Naive thymus-derived CD4-positive, alpha-beta T cell (primary cell): Measurements from ENCODE around the gene C5. TPM values are rescaled to one million over a fixed set of nuclear protein-coding genes. Genes with fewer than 3 reads are reported as not detected.
A peak's percentile ranks its signal among the peaks of the same experiment; 100 is the strongest.

Experiments
- ATAC-seq: fragments of 150-1000 bp; cut with Tn5 transposase; 2 replicates; pipeline ENCODE4 v1.10.0; 2021; ENCODE audit warnings: mild to moderate bottlenecking, moderate library complexity
- CTCF ChIA-PET: fragments of 350-600 bp; sonication (Branson Sonifier 250); formaldehyde crosslinking; loops from one replicate; lab custom pipeline; 2021; ENCODE audit warnings: antibody characterized with exemption; lab: Charles Lee
- POLR2A ChIA-PET: fragments of 350-600 bp; sonication (Branson Sonifier 250); formaldehyde crosslinking; loops from one replicate; lab custom pipeline; 2021; ENCODE audit warnings: antibody characterized with exemption, inconsistent platforms; lab: Charles Lee
- DNase-seq, 9 donors: peaks; one replicate each; pipeline versions ENCODE4 v3.0.0 to v3.0.0-alpha.2; 2020 to 2022; ENCODE audit warnings: mixed read lengths in 1 of 9
- H3K27ac ChIP-seq: one replicate; pipeline ENCODE4 v1.7.0; 2013; ENCODE audit warnings: mild to moderate bottlenecking, low read depth, low read length, moderate library complexity
- H3K27me3 ChIP-seq, 2 donors: one replicate each; pipeline ENCODE4 v1.7.0; 2013; ENCODE audit warnings: low read length in 2 of 2, mild to moderate bottlenecking in 2 of 2, moderate library complexity in 2 of 2; ENCODE audit not compliant: control insufficient read depth in 2 of 2, insufficient read depth in 2 of 2
- H3K36me3 ChIP-seq, 3 experiments: 1 replicate in 2 of 3; 2 replicates in 1 of 3; pipeline ENCODE4 v1.7.0; 2013; ENCODE audit warnings: low read length in 3 of 3, mild to moderate bottlenecking in 3 of 3, moderate library complexity in 1 of 3; ENCODE audit not compliant: insufficient read depth in 3 of 3, control insufficient read depth in 2 of 3
- H3K4me1 ChIP-seq, 2 donors: one replicate each; pipeline ENCODE4 v1.7.0; 2013; ENCODE audit warnings: low read length in 2 of 2, mild to moderate bottlenecking in 2 of 2, moderate library complexity in 1 of 2; ENCODE audit not compliant: control insufficient read depth in 2 of 2, insufficient read depth in 2 of 2
- H3K4me3 ChIP-seq: 2 replicates; pipeline ENCODE4 v1.7.0; 2013; ENCODE audit warnings: mild to moderate bottlenecking, low read length
- H3K9me3 ChIP-seq, 3 experiments: 1 replicate in 2 of 3; 2 replicates in 1 of 3; pipeline ENCODE4 v1.7.0; 2013; ENCODE audit warnings: low read length in 3 of 3; ENCODE audit not compliant: control insufficient read depth in 2 of 3
- H3K27ac Mint-ChIP-seq, 9 donors: one replicate each; pipeline ENCODE4 v1.8.0; 2020 to 2022; ENCODE audit warnings: mixed read lengths in 9 of 9, mild to moderate bottlenecking in 8 of 9, moderate library complexity in 5 of 9, inconsistent platforms in 2 of 9
- H3K27me3 Mint-ChIP-seq, 5 donors: one replicate each; pipeline ENCODE4 v1.8.0; 2021 to 2022; ENCODE audit warnings: mixed read lengths in 5 of 5, mild to moderate bottlenecking in 1 of 5
- H3K36me3 Mint-ChIP-seq, 5 donors: one replicate each; pipeline ENCODE4 v1.8.0; 2020 to 2022; ENCODE audit warnings: mixed read lengths in 5 of 5, mild to moderate bottlenecking in 3 of 5, inconsistent platforms in 1 of 5
- H3K4me1 Mint-ChIP-seq, 7 donors: one replicate each; pipeline ENCODE4 v1.8.0; 2020 to 2022; ENCODE audit warnings: mixed read lengths in 7 of 7, mild to moderate bottlenecking in 3 of 7, inconsistent platforms in 1 of 7
- H3K4me3 Mint-ChIP-seq, 10 donors: one replicate each; pipeline ENCODE4 v1.8.0; 2020 to 2022; ENCODE audit warnings: mild to moderate bottlenecking in 10 of 10, mixed read lengths in 10 of 10, moderate library complexity in 6 of 10, inconsistent platforms in 2 of 10
- H3K9me3 Mint-ChIP-seq, 11 donors: one replicate each; pipeline ENCODE4 v1.8.0; 2020 to 2022; ENCODE audit warnings: mixed read lengths in 11 of 11, mild to moderate bottlenecking in 4 of 11, inconsistent platforms in 1 of 11, moderate library complexity in 1 of 11
- intact Hi-C, 2 donors: fragments of 100-400 bp; cut with micrococcal nuclease; formaldehyde crosslinking; loops; one replicate each; pipeline ENCODE4 v1.15.1; 2023
- polyA plus RNA-seq, 2 donors: library from polyadenylated mRNA; unstranded; fragments of 300-500 nt; fragmentation: Illumina TruSeq; gene quantifications; one replicate each; pipeline ENCODE4 v1.2.3, GENCODE V29; 2021
- total RNA-seq, 6 experiments: library from RNA in 5 of 6; stranded (reverse) in 5 of 6; gene quantifications; 1 replicate in 5 of 6; 2 replicates in 1 of 6; pipeline ENCODE4 v1.2.3 and lab custom pipeline; 2021 to 2026

The C5 gene
- total and polyA plus RNA-seq, 7 experiments from 2014 or later = 0.41 to 2.9 (median 2.3) TPM

- peak overlapping the region; percentile 98 to 100 (median 99) for H3K27ac Mint-ChIP-seq
- H3K4me1 Mint-ChIP-seq = peaks cover 51 to 92% (median 88%) of the 10 kb centered on the region in 7 donors
- CTCF ChIA-PET = interaction anchor here (0.6 to 4.3 kb wide), 12 partner anchors 15 to 87 kb away, joined by 3 to 29 read pairs (median 6); no protein-coding TSS in a partner anchor
- H3K27me3 ChIP-seq = no peaks in the 10 kb centered on the region
- no peaks in the 10 kb centered on the region for H3K9me3 Mint-ChIP-seq
- ATAC-seq (peak; percentile 76), DNase-seq (peak in 8 of 9 donors; percentile 51 to 86 (median 80))
- peak overlapping the region; percentile 25 for H3K4me3 ChIP-seq
- H3K36me3 Mint-ChIP-seq = peaks cover 0 to 4% (median 0%) of the 10 kb centered on the region in 5 donors
- H3K9me3 ChIP-seq = no peaks in the 10 kb centered on the region
- peak overlapping the region; percentile 66 to 91 (median 81) for H3K4me3 Mint-ChIP-seq
- H3K36me3 ChIP-seq = no peaks in the 10 kb centered on the region
- POLR2A ChIA-PET = interaction anchor here (0.6 to 44.3 kb wide), 13 partner anchors 9 to 268 kb away, joined by 3 to 2417 read pairs (median 7); partner anchors contain the start of genes FBXW2, PHF19 and PSMD5
- intact Hi-C loops = loop anchor here (1.0 kb wide), 7 partner anchors 27 to 189 kb away; no protein-coding TSS in a partner anchor
- peaks cover 76 to 87% of the 10 kb centered on the region in 2 donors for H3K4me1 ChIP-seq
- no peaks in the 10 kb centered on the region for H3K27me3 Mint-ChIP-seq
- H3K27ac ChIP-seq = peak overlapping the region; percentile 97
Observed at GRCh38 chr9:120931231-120932085, 118.6 kb downstream of the C5 start.

- no peak for DNase-seq
- H3K4me3 Mint-ChIP-seq = peak overlapping the region; percentile 74 to 95 (median 86)
Observed at GRCh38 chr9:120929229-120929791, 120.8 kb downstream of the C5 start.

DNA sequence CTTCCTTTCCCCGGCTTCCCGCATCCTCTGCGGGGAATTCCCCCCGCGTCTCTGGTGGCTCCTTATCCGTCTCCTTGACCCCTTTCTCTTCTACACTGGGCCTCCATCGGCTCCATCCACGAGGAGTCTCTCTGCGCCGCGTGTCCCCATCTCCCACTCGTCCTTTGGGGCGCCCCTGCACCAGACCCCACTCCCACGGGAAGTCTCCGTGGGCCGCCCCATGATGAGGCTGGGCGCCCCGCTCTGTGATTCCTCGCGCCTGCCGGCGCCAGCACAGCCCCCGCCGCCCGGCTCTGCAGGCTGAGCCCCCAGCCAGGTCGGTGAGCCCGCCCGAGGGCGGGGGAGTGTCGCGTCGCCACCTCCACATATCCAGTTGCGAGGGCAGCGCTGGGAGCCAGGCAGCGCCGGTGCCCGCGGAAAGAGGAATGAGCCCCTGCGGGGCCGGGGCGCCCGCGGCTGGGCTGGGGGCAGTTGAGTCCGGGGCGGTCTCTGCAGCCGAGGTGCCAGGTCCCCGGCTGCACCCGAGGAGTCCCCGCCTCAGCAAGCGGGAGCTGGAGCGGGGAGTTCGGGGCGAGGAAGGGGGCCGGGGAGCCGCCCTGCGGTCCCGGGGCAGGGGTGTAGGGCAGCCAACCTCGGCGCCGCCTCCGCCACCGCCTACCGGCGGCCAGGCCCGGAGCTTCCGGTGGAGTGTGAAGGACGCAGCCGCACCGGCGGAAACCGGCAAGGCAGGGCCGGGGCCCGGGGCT is 121.4 kb downstream of the C5 start:
- Mint-ChIP-seq H3K36me3 (peaks cover 5 to 26% (median 8%) of the 10 kb centered on the region in 5 donors), H3K4me1 (peaks cover 57 to 95% (median 86%) of the 10 kb centered on the region in 7 donors), H3K4me3 (peak overlapping the region; percentile 90 to 100 (median 96)), H3K9me3 (no peaks in the 10 kb centered on the region), H3K27ac (peak overlapping the region; percentile 95 to 100 (median 99)), H3K27me3 (no peaks in the 10 kb centered on the region)
- peak overlapping the region; percentile 79 for H3K4me3 ChIP-seq
- no peaks in the 10 kb centered on the region for H3K9me3 ChIP-seq
- peak; percentile 58 for ATAC-seq
- H3K27ac ChIP-seq = peak overlapping the region; percentile 97
- H3K36me3 ChIP-seq = peaks cover 0 to 2% (median 0%) of the 10 kb centered on the region in 3 experiments
- no peaks in the 10 kb centered on the region for H3K27me3 ChIP-seq
- peaks cover 62 to 84% of the 10 kb centered on the region in 2 donors for H3K4me1 ChIP-seq
- intact Hi-C loops = loop anchor here (5.0 kb wide), 3 partner anchors 144 to 274 kb away; partner anchors contain the start of genes CNTRL (in 1 of the 2), MEGF9 (in 1 of the 2) and RAB14 (in 1 of the 2)
- ChIA-PET POLR2A (interaction anchor here (0.6 to 44.3 kb wide), 11 partner anchors 10 to 219 kb away, joined by 3 to 2417 read pairs (median 7); partner anchors contain the start of genes FBXW2 and PHF19), CTCF (interaction anchor here (1.0 to 4.3 kb wide), 6 partner anchors 12 to 59 kb away, joined by 4 to 29 read pairs (median 7); no protein-coding TSS in a partner anchor)
- peak; percentile 63 to 86 (median 74) for DNase-seq

More at GRCh38 chr9:120929229-120929791, 120.8 kb downstream of the C5 start:
- Histone ChIP-seq H3K36me3 (no peaks in the 10 kb centered on the region), H3K4me3 (peak overlapping the region; percentile 79), H3K9me3 (no peaks in the 10 kb centered on the region), H3K27ac (peak overlapping the region; percentile 97), H3K4me1 (peaks cover 62 to 85% of the 10 kb centered on the region in 2 donors), H3K27me3 (no peaks in the 10 kb centered on the region)
- Mint-ChIP-seq H3K4me1 (peaks cover 51 to 95% (median 85%) of the 10 kb centered on the region in 7 donors), H3K9me3 (no peaks in the 10 kb centered on the region), H3K36me3 (peaks cover 0 to 19% (median 4%) of the 10 kb centered on the region in 5 donors), H3K27ac (peak overlapping the region; percentile 94 to 100 (median 99)), H3K27me3 (no peaks in the 10 kb centered on the region)
- intact Hi-C loops = loop anchor here (5.0 kb wide), 3 partner anchors 143 to 273 kb away; partner anchors contain the start of genes CNTRL (in 1 of the 2), MEGF9 (in 1 of the 2) and RAB14 (in 1 of the 2)
- no peak for ATAC-seq
- CTCF ChIA-PET = interaction anchor here (0.6 to 4.3 kb wide), 8 partner anchors 13 to 310 kb away, joined by 3 to 29 read pairs (median 4); no protein-coding TSS in a partner anchor
- POLR2A ChIA-PET = interaction anchor here (0.6 to 44.3 kb wide), 9 partner anchors 26 to 219 kb away, joined by 3 to 2417 read pairs (median 7); partner anchors contain the start of genes FBXW2 and PHF19

GRCh38 chr9:120928015-120928482 is 122.0 kb downstream of the C5 start:
- no peak for ATAC-seq
- H3K36me3 ChIP-seq = peaks cover 0 to 6% (median 0%) of the 10 kb centered on the region in 3 experiments
- intact Hi-C loops = loop anchor here (5.0 kb wide), 3 partner anchors 144 to 274 kb away; partner anchors contain the start of genes CNTRL (in 1 of the 2), MEGF9 (in 1 of the 2) and RAB14 (in 1 of the 2)
- no peaks in the 10 kb centered on the region for H3K9me3 Mint-ChIP-seq
- H3K9me3 ChIP-seq = no peaks in the 10 kb centered on the region
- peak overlapping the region; percentile 79 for H3K4me3 ChIP-seq
- H3K4me1 Mint-ChIP-seq = peaks cover 53 to 94% (median 86%) of the 10 kb centered on the region in 7 donors
- ChIA-PET POLR2A (interaction anchor here (0.6 to 44.3 kb wide), 7 partner anchors 8 to 123 kb away, joined by 4 to 2417 read pairs (median 19); partner anchors contain the start of gene PHF19), CTCF (interaction anchor here (0.6 kb wide), 1 partner anchor 34 kb away, joined by 3 read pairs; no protein-coding TSS in a partner anchor)
- no peaks in the 10 kb centered on the region for H3K27me3 ChIP-seq
- peak overlapping the region; percentile 97 for H3K27ac ChIP-seq
- no peaks in the 10 kb centered on the region for H3K27me3 Mint-ChIP-seq
- peak in 2 of 9 donors; percentile 28 to 42 for DNase-seq
- peaks cover 62 to 84% of the 10 kb centered on the region in 2 donors for H3K4me1 ChIP-seq
- peak overlapping the region; percentile 90 to 100 (median 96) for H3K4me3 Mint-ChIP-seq
- peaks cover 5 to 30% (median 8%) of the 10 kb centered on the region in 5 donors for H3K36me3 Mint-ChIP-seq
- peak overlapping the region; percentile 95 to 100 (median 99) for H3K27ac Mint-ChIP-seq

GRCh38 chr9:120927269-120928014 is 122.6 kb downstream of the C5 start:
- Mint-ChIP-seq H3K36me3 (peaks cover 5 to 35% (median 8%) of the 10 kb centered on the region in 5 donors), H3K27ac (peak overlapping the region; percentile 95 to 100 (median 99)), H3K27me3 (no peaks in the 10 kb centered on the region), H3K4me1 (peaks cover 52 to 94% (median 86%) of the 10 kb centered on the region in 7 donors), H3K9me3 (no peaks in the 10 kb centered on the region), H3K4me3 (peak overlapping the region; percentile 90 to 100 (median 96))
- Histone ChIP-seq H3K27me3 (no peaks in the 10 kb centered on the region), H3K4me3 (peak overlapping the region; percentile 79), H3K27ac (peak overlapping the region; percentile 97), H3K36me3 (peaks cover 2 to 6% (median 5%) of the 10 kb centered on the region in 3 experiments), H3K9me3 (no peaks in the 10 kb centered on the region), H3K4me1 (peaks cover 62 to 83% of the 10 kb centered on the region in 2 donors)
- ATAC-seq (no peak), DNase-seq (no peak)
- ChIA-PET CTCF (interaction anchor here (0.6 to 1.5 kb wide), 6 partner anchors 24 to 49 kb away, joined by 3 to 4 read pairs (median 4); no protein-coding TSS in a partner anchor), POLR2A (interaction anchor here (1.0 to 44.3 kb wide), 6 partner anchors 9 to 82 kb away, joined by 4 to 2417 read pairs (median 26); partner anchors contain the start of gene PHF19)
- intact Hi-C loops = loop anchor here (2.0 to 5.0 kb wide), 7 partner anchors 51 to 275 kb away; partner anchors contain the start of genes CNTRL (in 2 of the 2), MEGF9 (in 2 of the 2), FBXW2 (in 1 of the 2) and PHF19 (in 1 of the 2)
